Inflammatory macrophage treated with lipopolysaccharide for 1 hour (primary cell): Measurements from ENCODE around the gene SMDT1.

Experiments
- DNase-seq, 2 donors: peaks; one replicate each; pipeline ENCODE4 v3.0.0-alpha.2; 2020 to 2022

The SMDT1 gene, protein sequence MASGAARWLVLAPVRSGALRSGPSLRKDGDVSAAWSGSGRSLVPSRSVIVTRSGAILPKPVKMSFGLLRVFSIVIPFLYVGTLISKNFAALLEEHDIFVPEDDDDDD

GRCh38 chr22:42079319-42080251 lies at the start of gene SMDT1:
Gene SMDT1 (plus strand): TSS chr22:42079700. CDS start chr22:42079769, 69 bp downstream.
- DNase-seq = peak; percentile 98 to 99

DNA sequence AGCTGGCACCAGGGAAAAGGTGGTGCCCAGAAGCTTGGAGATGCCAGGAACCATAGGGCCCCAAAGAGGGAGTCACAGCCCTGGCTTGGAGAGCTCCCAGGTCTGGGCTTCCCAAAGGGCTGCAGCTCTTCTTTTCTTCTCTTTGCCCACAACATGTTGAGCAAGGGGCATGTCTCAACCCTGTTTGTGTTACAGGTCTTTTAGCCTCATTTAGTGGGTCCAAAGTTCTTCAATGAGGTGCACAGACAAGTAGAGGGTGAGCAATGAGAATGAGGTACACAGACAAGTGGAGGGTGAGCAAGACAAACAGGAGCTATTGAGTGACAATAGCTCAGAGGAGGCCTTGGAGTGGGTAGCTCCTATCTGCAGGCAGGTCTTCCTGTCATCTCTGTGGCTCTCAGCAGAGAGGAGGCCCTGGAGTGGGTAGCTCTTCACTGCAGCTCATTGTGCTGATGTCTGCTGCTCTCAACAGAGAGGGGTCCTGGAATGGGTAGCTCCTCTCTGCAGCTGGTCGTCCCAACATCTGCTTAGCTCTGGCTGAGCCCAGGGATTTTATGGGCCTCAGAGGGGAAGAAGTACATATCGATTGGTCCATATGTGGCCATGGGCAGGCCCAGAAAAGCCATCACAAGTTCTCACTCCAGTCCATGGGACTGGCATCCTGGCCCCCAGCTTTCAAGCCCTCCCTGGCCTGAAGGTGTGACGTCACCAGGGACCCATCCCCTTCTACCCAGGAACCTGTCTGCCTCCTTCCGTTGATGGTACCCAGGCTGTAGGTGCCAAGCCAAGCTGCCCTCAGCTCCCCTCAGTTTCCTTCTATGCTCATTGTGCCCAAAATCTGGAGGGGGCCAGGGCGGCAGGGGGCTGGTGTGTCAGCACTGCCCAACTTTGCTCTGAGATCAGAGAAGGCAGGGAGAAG lies 46.0 kb upstream of the SMDT1 start:
- DNase-seq = no peak

DNA sequence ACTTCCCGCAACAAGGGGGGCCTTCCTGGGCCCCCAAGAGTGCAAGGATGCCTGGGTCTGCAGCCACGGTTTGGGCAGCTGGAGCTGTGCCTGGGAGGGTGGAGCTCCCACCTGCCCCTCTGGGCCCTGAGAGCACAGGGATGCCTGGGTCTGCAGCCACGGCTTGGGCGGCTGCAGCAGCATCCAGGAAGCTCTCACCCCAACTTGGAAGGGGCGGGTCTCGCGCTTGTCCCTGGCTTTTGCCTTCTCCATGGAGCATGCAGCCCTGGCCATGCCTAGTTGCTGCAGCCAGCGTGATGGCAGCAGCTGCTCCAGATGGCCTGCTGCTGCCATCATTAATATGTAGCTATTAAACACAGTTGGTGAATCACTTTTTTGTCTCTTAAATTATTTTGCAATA lies 44.2 kb upstream of the SMDT1 start:
- no peak for DNase-seq

- no peak for DNase-seq
Observed at GRCh38 chr22:42039271-42039670, 40.2 kb upstream of the SMDT1 start.

DNA sequence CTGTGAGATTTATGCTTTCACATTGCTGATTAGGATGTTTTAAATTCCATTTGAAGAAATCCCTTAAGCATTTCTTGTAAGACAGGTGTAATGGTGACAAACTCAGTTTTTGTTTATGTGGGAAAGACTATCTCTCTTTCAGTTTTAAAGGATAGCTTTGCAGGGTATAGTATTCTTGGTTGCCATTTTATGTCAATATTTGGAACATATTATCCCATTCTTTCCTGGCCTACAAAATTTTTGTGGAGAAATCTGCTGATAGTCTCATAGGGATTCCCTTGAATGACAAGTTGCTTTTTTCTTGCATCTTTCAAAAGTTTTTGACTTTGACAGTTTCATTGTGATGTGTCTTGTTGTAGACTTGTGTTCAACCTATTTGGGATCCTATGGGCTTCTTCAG lies 37.7 kb upstream of the SMDT1 start:
- DNase-seq = no peak

DNA sequence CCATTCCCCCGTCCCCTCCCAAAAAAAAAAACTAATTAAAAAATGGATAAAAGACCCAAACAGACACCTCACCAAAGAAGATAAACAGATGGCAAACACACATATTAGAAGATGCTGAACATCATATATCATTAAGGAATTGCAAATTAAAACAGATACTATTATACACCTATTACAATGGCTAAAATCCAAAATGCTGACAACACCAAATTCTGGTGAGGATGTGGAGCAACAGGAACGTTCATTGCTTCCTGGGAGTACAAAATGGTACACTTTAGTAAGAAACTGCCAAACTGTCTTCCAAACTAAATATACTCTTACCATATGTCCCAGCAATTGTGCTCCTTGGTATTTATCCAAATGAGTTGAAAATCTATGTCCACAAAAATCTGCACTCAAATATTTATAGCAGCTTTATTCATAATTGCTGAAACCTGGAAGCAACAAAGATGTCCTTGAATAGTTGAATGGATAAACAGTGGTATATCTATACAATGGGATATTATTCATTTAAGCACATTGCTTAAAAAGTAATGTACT lies 28.8 kb upstream of the SMDT1 start:
- no peak for DNase-seq

DNA sequence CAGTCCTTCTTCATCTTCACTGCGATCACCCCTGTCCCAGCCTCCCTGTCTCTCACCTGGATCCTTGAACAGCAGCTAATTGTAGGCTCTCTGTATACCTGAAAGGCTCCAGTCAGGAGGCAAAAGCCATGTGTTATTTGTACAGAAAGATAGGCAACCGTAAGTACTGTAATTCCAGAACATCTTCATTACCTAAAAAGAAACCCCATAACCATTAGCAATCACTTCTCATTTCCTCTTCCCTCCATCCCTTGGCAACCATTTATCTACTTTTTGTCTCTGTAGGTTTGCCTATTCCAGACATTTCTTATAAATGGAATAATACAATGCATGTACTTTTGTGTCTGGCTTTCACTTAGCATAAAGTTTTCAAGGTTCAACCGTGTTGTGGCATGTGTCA lies 26.7 kb upstream of the SMDT1 start:
- DNase-seq = no peak

DNA sequence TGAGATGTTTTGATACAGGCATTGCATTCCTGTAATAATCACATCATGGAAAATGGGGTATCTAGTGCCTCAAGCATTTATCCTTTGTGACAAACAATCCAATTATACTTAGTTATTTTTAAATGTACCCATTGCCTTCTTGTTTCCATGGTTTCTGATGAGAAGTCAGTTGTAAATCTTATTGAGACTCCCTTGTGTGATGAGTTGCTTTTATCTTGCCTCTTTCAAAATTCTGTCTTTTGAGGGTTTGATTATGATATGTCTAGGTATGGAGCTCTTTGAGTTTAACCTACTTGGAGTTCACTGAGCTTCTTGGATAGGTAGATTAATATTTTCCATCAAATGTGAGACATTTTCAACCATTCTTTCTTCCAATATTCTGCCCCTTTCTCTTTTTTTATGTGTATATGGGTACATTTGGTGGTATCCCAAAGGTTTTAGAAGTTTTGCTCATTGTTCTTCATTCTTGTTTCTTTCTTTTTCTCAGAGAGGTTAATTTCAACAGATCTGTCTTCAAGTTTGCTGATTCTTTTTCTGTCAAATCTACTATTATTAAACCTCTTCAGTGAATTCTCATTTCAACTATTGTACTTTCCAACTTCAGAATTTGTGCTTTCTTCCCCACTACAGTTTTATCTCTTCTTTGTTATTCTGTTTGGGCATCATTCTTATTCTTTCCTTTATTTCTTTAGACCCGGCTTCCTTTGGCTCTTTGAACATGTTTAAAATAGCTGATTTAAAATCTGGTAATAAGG lies 22.6 kb upstream of the SMDT1 start:
- DNase-seq = no peak

GRCh38 chr22:42060489-42060888 lies 19.0 kb upstream of the SMDT1 start:
- no peak for DNase-seq

DNA sequence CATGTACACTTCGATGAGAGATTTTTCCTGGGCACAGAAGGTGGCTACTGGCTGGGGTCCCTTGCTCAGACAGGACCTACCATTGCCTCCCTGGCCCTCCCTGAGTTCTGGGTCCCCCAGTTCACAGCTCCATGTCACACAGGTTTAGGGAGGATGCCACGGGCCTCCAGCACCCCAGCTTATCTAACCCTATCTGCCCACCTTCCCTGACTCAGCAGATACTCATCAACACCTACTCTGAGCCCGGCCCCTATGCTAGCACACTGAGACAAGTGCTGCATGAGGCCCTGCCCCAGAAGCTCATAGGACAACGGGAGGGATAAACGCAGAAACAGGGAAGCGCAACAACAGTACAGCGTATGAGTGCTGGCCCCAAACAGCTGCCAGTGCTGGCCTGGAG lies 18.5 kb upstream of the SMDT1 start:
- DNase-seq = no peak

GRCh38 chr22:42062506-42063170 lies 16.9 kb upstream of the SMDT1 start:
- no peak for DNase-seq

DNA sequence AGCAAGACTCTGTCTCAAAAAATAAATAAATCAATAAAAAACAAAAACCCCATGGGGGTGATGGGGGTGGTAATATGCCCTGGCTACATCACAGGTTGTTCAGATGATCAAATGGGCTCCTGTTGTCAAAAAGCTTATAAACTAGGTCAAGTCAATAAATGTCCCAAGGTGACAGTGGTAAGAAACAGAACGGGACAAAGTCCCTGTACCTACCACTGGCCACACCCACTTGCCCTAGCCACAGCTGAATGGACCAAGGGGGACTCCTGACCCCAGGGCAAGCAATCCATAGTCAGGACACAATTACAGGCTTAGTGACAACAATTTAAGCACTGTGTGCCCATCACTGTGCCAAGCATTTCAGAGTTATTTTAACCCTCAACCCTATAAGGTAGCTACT lies 14.9 kb upstream of the SMDT1 start:
- no peak for DNase-seq

DNA sequence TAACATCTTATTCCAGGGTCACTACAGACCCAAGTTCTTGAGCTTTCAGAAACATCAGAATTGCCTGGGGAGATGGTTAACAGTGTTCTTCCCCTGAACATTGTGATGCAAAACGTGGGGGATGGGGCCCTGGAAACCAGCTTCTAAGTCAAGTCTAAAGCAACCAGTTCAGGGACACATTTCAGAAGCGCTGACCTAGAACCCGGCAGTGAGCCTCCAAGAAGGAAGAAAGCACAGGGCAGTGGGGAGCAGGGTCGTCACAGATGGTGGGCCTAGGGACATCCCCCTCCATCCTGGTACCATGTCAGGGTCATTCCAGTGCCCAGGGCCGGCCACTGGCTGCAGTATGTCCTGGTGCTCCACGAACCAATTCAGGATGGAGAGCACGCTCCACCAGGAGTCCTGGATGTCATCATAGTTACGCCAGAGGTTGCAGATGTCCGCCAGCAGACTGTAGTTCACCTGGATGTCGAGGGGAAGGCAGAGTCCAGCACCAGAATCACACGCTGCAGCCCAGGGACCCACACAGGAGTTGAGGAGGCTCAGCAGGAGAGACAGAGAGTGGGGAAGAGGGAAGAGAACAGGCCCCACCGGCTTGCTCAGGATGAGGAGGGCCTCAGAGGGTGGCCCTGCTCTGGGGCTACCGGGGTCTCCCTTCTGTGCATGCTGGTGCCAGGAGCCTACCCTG lies 13.9 kb upstream of the SMDT1 start:
- DNase-seq = no peak

DNA sequence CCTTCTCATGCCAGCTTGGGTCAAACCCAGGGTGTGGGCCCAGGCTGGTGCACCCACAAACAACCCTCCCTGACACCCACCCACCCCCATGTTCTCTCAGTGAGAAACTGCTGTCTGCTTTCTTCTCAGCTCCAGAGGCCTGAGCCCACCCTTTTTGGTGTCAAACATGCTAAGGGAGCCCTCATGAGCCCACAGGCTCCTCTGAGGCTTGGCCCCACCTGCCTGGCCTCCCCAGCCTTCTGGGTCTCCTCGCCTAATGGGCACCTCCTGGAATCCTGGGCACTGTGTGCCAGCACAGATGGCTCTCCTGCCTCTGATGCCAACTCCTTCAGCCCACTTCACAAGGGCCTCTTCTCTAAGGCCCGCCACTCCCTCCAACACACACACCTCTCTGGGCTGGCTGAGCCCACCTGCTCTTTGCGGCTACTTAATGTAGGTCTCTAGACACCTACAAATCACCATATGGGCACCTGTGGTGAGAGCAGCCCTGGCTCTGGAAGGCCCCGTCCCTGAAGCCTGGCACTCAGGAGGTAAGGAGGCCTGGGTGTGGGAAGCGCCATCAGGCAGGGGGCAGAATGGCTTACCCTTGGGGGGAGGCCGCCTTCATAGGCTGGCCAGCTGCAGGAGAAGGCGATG lies 13.3 kb upstream of the SMDT1 start:
- DNase-seq = no peak

- DNase-seq = no peak
Observed at GRCh38 chr22:42066937-42067336, 12.6 kb upstream of the SMDT1 start.

DNA sequence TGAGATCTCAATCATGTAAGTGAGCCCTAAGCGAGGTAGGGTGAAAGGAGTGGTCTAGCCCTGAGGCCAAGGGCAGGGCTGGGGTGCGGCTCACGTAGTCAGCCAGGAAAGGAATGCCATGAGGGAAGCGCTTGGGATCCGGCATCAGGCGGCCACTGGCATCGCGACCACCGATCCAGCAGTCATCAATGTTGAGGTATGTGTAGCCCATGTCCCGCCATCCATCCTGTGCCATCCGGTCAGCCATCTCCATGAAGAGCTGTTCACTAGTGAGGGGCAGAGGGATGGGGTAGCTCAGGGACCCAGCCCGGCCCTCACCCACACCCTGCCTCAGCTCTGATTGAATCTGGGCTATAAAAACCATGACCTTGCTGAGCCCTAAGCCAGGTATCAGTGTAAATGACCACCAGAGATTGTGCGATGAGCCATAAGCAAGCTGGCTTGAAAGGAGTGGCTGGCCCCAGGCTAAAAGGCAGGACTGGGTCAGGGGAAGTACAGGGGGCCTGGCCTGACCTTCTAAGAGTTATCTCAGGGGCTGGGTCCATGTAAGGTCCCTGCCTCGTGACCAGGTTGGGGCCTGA lies 11.7 kb upstream of the SMDT1 start:
- no peak for DNase-seq

DNA sequence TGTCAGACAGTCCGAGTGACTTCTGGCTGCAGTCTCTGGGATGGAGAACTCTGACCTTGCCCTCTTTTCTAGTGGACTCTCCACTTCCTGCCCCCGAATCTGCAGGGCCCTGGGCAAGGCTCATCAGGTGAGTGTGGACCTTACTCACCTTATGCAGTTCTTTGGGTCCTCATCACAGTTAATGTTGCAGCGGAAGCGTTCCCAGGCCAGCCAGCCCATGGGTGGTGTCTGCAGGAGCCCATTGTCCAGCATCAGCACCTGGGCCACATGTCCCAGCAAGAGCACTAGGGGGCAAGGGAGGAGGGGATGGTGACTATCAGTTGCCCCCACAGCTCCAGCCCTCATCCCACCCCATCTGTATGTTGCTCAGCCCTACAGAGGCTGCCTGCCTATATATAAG lies 11.2 kb upstream of the SMDT1 start:
- no peak for DNase-seq

DNA sequence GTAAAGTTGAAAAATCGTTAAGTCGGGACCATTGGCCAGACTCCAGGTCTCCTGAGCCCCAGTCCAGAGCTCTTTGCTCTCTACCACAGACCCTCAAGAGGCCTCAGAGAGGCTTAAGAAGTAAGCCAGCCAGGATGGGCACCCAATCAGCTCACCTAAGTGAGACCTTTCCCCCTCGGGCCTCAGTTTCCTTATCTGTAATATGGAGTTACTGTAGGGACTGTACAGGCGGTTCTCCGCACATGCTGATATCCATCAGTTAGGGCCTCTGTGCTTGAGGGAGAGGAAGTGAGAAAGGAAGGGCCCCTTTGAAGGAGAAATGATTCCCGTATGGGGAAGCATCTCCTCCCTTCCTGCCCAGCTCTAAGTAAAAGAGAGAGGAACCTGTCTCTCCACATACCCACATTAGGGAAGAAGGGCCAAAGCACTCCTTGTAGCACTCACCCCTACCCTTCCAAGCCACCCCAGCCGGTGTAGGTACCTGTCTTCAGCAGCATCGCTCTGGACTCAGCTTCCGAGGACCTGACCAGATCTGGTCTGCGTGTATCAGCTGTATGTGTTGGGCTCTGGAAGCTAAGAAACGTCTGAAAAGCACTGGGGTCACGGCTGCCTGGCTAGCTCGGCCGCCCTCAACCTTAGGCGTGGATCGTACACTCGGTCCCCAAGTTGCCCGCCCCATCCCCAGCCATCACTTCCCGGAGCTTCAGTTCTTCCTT lies 9.5 kb upstream of the SMDT1 start:
- DNase-seq = peak; percentile 40 to 41
